ENCODE results near the gene MGMT.

Gene MGMT

GRCh38 chr10:129694691-129695243 lies 227.7 kb downstream of the MGMT start:
- no peak for DNase-seq

GRCh38 chr10:129695671-129696070 lies 228.6 kb downstream of the MGMT start:
- DNase-seq, result no peak

GRCh38 chr10:129696636-129697035 lies 229.6 kb downstream of the MGMT start:
- no peak for DNase-seq

- DNase-seq, result no peak
Measured at GRCh38 chr10:129697463-129698247, 230.6 kb downstream of the MGMT start.

- no peak for DNase-seq
Measured at GRCh38 chr10:129699722-129700340, 232.8 kb downstream of the MGMT start.

- DNase-seq, result no peak
Measured at GRCh38 chr10:129702605-129703004, 235.6 kb downstream of the MGMT start.

- no peak for DNase-seq
Measured at GRCh38 chr10:129703287-129704137, 236.5 kb downstream of the MGMT start.

- DNase-seq, result no peak
Measured at GRCh38 chr10:129704225-129704624, 237.2 kb downstream of the MGMT start.

- no peak for DNase-seq
Measured at GRCh38 chr10:129704786-129705525, 237.9 kb downstream of the MGMT start.

- DNase-seq, result no peak
Measured at GRCh38 chr10:129705676-129706075, 238.6 kb downstream of the MGMT start.

- DNase-seq, result no peak
Measured at GRCh38 chr10:129706081-129706480, 239.0 kb downstream of the MGMT start.

- no peak for DNase-seq
Measured at GRCh38 chr10:129706523-129706922, 239.5 kb downstream of the MGMT start.

GRCh38 chr10:129707406-129708388 lies 240.7 kb downstream of the MGMT start:
- DNase-seq, result no peak

- no peak for DNase-seq
Measured at GRCh38 chr10:129709101-129709500, 242.1 kb downstream of the MGMT start.

GRCh38 chr10:129709627-129710509 lies 242.8 kb downstream of the MGMT start:
- no peak for DNase-seq

- no peak for DNase-seq
Measured at GRCh38 chr10:129710510-129710847, 243.4 kb downstream of the MGMT start.

- no peak for DNase-seq
Measured at GRCh38 chr10:129711291-129711690, 244.2 kb downstream of the MGMT start.

- no peak for DNase-seq
Measured at GRCh38 chr10:129712000-129712399, 245.0 kb downstream of the MGMT start.

- DNase-seq, result no peak
Measured at GRCh38 chr10:129713659-129714265, 246.7 kb downstream of the MGMT start.

- no peak for DNase-seq
Measured at GRCh38 chr10:129715805-129716204, 248.8 kb downstream of the MGMT start.
